K562 (cell line): ENCODE data around the gene LMOD1. TPM values are rescaled to one million over a fixed set of nuclear protein-coding genes. Genes with fewer than 3 reads are reported as not detected.

Source experiments
- ATAC-seq: fragments of 200-7000 bp; cut with Tn5 transposase; 3 replicates; pipeline ENCODE4 v1.9.1; 2020; ENCODE audit warnings: moderate library complexity
- BruUV-seq: library from RNA; stranded (reverse); fragments of 400-500 nt; replicated peaks from 2 replicates; lab custom pipeline; 2021; lab: Mats Ljungman, UMichigan
- CTCF ChIA-PET: fragments of 300-600 bp; formaldehyde crosslinking; extraction: SDS; loops from one replicate; lab custom pipeline; 2021; ENCODE audit warnings: low intra/inter-chr PET ratio; lab: Yijun Ruan, JAX
- POLR2A ChIA-PET: fragments of 300-600, 350-650 bp; sonication (Branson Sonifier 250); formaldehyde crosslinking; extraction: SDS; loops from one replicate; lab custom pipeline; 2021; ENCODE audit warnings: antibody characterized with exemption, inconsistent platforms; lab: Yijun Ruan, JAX
- DNase-seq, 4 experiments: peaks; one replicate each; pipeline versions ENCODE4 v3.0.0 to v3.0.0-alpha.2; 2011 to 2018; ENCODE audit warnings: low spot score in 3 of 4, mixed read lengths in 3 of 4; ENCODE audit errors: extremely low read depth in 1 of 4
- FAIRE-seq: peaks from 2 replicates; lab custom pipeline; 2011; peaks lifted over from hg19 to GRCh38; lab: Jason Lieb, UNC
- H2AFZ ChIP-seq: 2 replicates; pipeline ENCODE4 v1.6.0; 2011; ENCODE audit warnings: low read depth, low read length, control low read depth, inconsistent platforms
- H3K27ac ChIP-seq: fragments of 200-600 bp; 3 replicates; pipeline ENCODE4 v1.8.0; 2011; ENCODE audit warnings: low read depth, mild to moderate bottlenecking, control low read depth, inconsistent platforms, low read length, moderate library complexity, mixed read lengths; ENCODE audit errors: extremely low read depth
- H3K27me3 ChIP-seq, 2 experiments: fragments of 300-600 bp in 1 of 2; 2 replicates in 1 of 2; 3 replicates in 1 of 2; pipeline versions ENCODE4 v1.6.0 to v1.8.0; 2011; ENCODE audit warnings: inconsistent platforms in 2 of 2, low read length in 2 of 2, mild to moderate bottlenecking in 1 of 2, mixed read lengths in 1 of 2, moderate library complexity in 1 of 2; ENCODE audit not compliant: control insufficient read depth in 2 of 2, insufficient read depth in 2 of 2
- H3K36me3 ChIP-seq: fragments of 300-600 bp; 3 replicates; pipeline ENCODE4 v1.8.0; 2011; ENCODE audit warnings: mild to moderate bottlenecking, low read length, inconsistent platforms; ENCODE audit not compliant: control insufficient read depth, insufficient read depth
- H3K4me1 ChIP-seq, 2 experiments: fragments of 200-600 bp in 1 of 2; replicated peaks in 1 of 2; 2 replicates in 1 of 2; 3 replicates in 1 of 2; pipeline versions ENCODE4 v1.5.1 to v1.8.0; 2011; ENCODE audit warnings: inconsistent platforms in 2 of 2, low read length in 2 of 2, mild to moderate bottlenecking in 1 of 2, mixed read lengths in 1 of 2, moderate library complexity in 1 of 2; ENCODE audit not compliant: control insufficient read depth in 2 of 2, insufficient read depth in 2 of 2
- H3K4me2 ChIP-seq: 2 replicates; pipeline ENCODE4 v1.6.1; 2011; ENCODE audit warnings: low read length, control low read depth, inconsistent platforms, mixed read lengths; ENCODE audit not compliant: insufficient read depth
- H3K4me3 ChIP-seq: fragments of 200-600 bp; sonication (generic), shearing (Covaris generic); 2 replicates; pipeline ENCODE4 v1.5.1; 2016; ENCODE audit warnings: control low read depth, inconsistent platforms
- H3K79me2 ChIP-seq: fragments of 200-600 bp; 3 replicates; pipeline ENCODE4 v1.8.0; 2011; ENCODE audit warnings: low read length, inconsistent platforms; ENCODE audit not compliant: control insufficient read depth, insufficient read depth
- H3K9ac ChIP-seq, 2 experiments: 2 replicates each; pipeline versions ENCODE4 v1.6.0 to v1.6.1; 2011; ENCODE audit warnings: low read depth in 2 of 2, low read length in 2 of 2, control low read depth in 1 of 2, inconsistent platforms in 1 of 2, mild to moderate bottlenecking in 1 of 2, mixed read lengths in 1 of 2; ENCODE audit not compliant: insufficient read depth in 1 of 2
- H3K9me1 ChIP-seq: one replicate; pipeline ENCODE4 v1.6.0; 2011; ENCODE audit warnings: inconsistent platforms, mild to moderate bottlenecking, low read length, moderate library complexity; ENCODE audit not compliant: control insufficient read depth, insufficient read depth
- H3K9me3 ChIP-seq: replicated peaks from 2 replicates; pipeline ENCODE4 v1.5.1; 2011; ENCODE audit warnings: low read depth, low read length, inconsistent platforms; ENCODE audit not compliant: control insufficient read depth, insufficient read depth
- H4K20me1 ChIP-seq: replicated peaks from 2 replicates; pipeline ENCODE4 v1.6.1; 2011; ENCODE audit warnings: low read length, inconsistent platforms, mixed read lengths; ENCODE audit not compliant: control insufficient read depth, insufficient read depth
- GTF2A2 ChIP-seq: IDR thresholded peaks from 2 replicates; pipeline ENCODE4 v1.6.1; 2016; ENCODE audit warnings: mild to moderate bottlenecking, missing genetic modification characterization, missing compliant biosample characterization
- MAZ ChIP-seq, 2 experiments: fragments of 450-650 bp in 1 of 2; sonication (generic) in 1 of 2; formaldehyde crosslinking; IDR thresholded peaks in 1 of 2; conservative IDR thresholded peaks in 1 of 2; 2 replicates each; pipeline versions ENCODE4 v1.4.0 to v1.5.0; 2020; ENCODE audit warnings: mild to moderate bottlenecking in 1 of 2, missing genetic modification reagents in 1 of 2
- MBD1 ChIP-seq: fragments of 250-450 bp; sonication (Bioruptor Pico); IDR thresholded peaks from 2 replicates; pipeline ENCODE4 v1.8.0; 2022; ENCODE audit warnings: inconsistent platforms
- MLLT1 ChIP-seq, 2 experiments: fragments of 450-650 bp; IDR thresholded peaks; 2 replicates each; pipeline ENCODE4 v1.6.1; 2016
- MNT ChIP-seq, 2 experiments: fragments of 450-650 bp; conservative IDR thresholded peaks; 2 replicates each; pipeline ENCODE4 v1.6.1; 2017; ENCODE audit warnings: mild to moderate bottlenecking in 2 of 2, moderate library complexity in 2 of 2
- NFYB ChIP-seq: IDR thresholded peaks from 2 replicates; pipeline ENCODE4 v1.6.1; 2011; ENCODE audit warnings: mild to moderate bottlenecking, moderate library complexity; ENCODE audit not compliant: insufficient read length; ENCODE audit errors: extremely low read depth
- NR2C2 ChIP-seq, 2 experiments: fragments of 200-800 bp in 1 of 2; sonication (Bioruptor generic) in 1 of 2; sonication (generic) in 1 of 2; formaldehyde crosslinking in 1 of 2; IDR thresholded peaks; 2 replicates each; pipeline versions ENCODE4 v1.6.1 to v1.8.0; 2016 to 2022; ENCODE audit warnings: mild to moderate bottlenecking in 1 of 2, missing compliant biosample characterization in 1 of 2, missing genetic modification characterization in 1 of 2, missing genetic modification reagents in 1 of 2
- RAD21 ChIP-seq, 2 experiments: fragments of 250-450 bp in 1 of 2; fragments of 450-650 bp in 1 of 2; sonication (Bioruptor Pico) in 1 of 2; formaldehyde crosslinking in 1 of 2; IDR thresholded peaks in 1 of 2; conservative IDR thresholded peaks in 1 of 2; 2 replicates each; pipeline versions ENCODE4 v1.4.0 to v1.8.0; 2020 to 2022; ENCODE audit warnings: mild to moderate bottlenecking in 2 of 2, moderate library complexity in 1 of 2
- TEAD1 ChIP-seq, 2 experiments: fragments of 450-650 bp in 1 of 2; sonication (generic) in 1 of 2; formaldehyde crosslinking; IDR thresholded peaks; 2 replicates each; pipeline versions ENCODE4 v1.4.0 to v1.8.0; 2020 to 2022; ENCODE audit warnings: mild to moderate bottlenecking in 2 of 2, missing genetic modification reagents in 1 of 2
- TEAD4 ChIP-seq, 2 experiments: sonication (generic) in 1 of 2; formaldehyde crosslinking in 1 of 2; IDR thresholded peaks; 2 replicates each; pipeline versions ENCODE4 v1.6.1 to v1.8.0; 2012 to 2022; ENCODE audit warnings: borderline replicate concordance in 1 of 2, inconsistent platforms in 1 of 2, low read length in 1 of 2, mild to moderate bottlenecking in 1 of 2, missing genetic modification reagents in 1 of 2
- USF1 ChIP-seq: sonication (generic); formaldehyde crosslinking; IDR thresholded peaks from 2 replicates; pipeline ENCODE4 v1.9.0; 2022; ENCODE audit warnings: mild to moderate bottlenecking, missing genetic modification reagents
- ZBTB1 ChIP-seq: sonication (generic); formaldehyde crosslinking; IDR thresholded peaks from 2 replicates; pipeline ENCODE4 v1.8.1; 2023; ENCODE audit warnings: missing genetic modification reagents, low read depth, mild to moderate bottlenecking, borderline replicate concordance
- ZNF586 ChIP-seq: fragments of 450-650 bp; formaldehyde crosslinking; conservative IDR thresholded peaks from 2 replicates; pipeline ENCODE4 v1.4.0; 2020; ENCODE audit warnings: mild to moderate bottlenecking, moderate library complexity
- ZNF76 ChIP-seq: fragments of 250-450 bp; sonication (Bioruptor Pico); IDR thresholded peaks from 2 replicates; pipeline ENCODE4 v1.4.0; 2020; ENCODE audit warnings: mild to moderate bottlenecking, moderate library complexity, borderline replicate concordance
- WGBS: fragments of 100-300 bp; shearing (Covaris generic); methylation state at CpG from one replicate; pipeline ENCODE4 v1.1.6; 2016; ENCODE audit warnings: low coverage, mixed read lengths; ENCODE audit not compliant: insufficient coverage; ENCODE audit errors: missing lambda C conversion rate; 5-methylcytosine and 5-hydroxymethylcytosine counted together
- in situ Hi-C: fragments of 300-500 bp; cut with MboI; formaldehyde crosslinking; loops from 4 replicates; pipeline ENCODE4 v1.15.0; 2018; ENCODE audit warnings: inconsistent platforms, mixed read lengths
- intact Hi-C: fragments of 100-400 bp; cut with micrococcal nuclease; formaldehyde crosslinking; loops from 2 replicates; pipeline ENCODE4 v1.14.2; 2022
- polyA plus RNA-seq, 8 experiments: library from polyadenylated mRNA; depleted of rRNA in 4 of 8; stranded (reverse) in 5 of 8; unstranded in 3 of 8; fragments of >200 nt; fragmentation: Nextera tagmentation in 2 of 8; fragmentation: Illumina TruSeq in 1 of 8; extraction: Ambion mirVana in 2 of 8; extraction: Trizol in 1 of 8; gene quantifications; 2 replicates each; pipeline versions ENCODE4 v1.2.1 to v1.2.3, GENCODE V29; 2011 to 2014; ENCODE audit warnings: inconsistent platforms in 1 of 8, missing spikeins in 1 of 8
- total RNA-seq, 7 experiments: library from RNA; depleted of rRNA in 6 of 7; stranded (reverse); fragments of >200 nt in 6 of 7; fragmentation: Illumina TruSeq in 2 of 7; extraction: Trizol in 2 of 7; gene quantifications; 2 replicates each; pipeline versions ENCODE4 v1.2.1 to v1.2.3, GENCODE V29; 2011 to 2021; ENCODE audit warnings: low replicate concordance in 1 of 7

The LMOD1 gene
- total and polyA plus RNA-seq, 9 of the 15 experiments (the other 6 are each of a cell fraction or from before 2014, with no cell fraction given), result 0.03 to 0.54 (median 0.38) TPM; not detected in 1

- in situ Hi-C loops, result no loop called here
- H3K36me3 ChIP-seq, result no peaks in the 10 kb centered on the region
- intact Hi-C loops, result loop anchor here (1.0 to 2.0 kb wide), 4 partner anchors 48 to 238 kb away; no protein-coding TSS in a partner anchor
- no peaks in the 10 kb centered on the region; the same call in 1 of the 2 replicates for H4K20me1 ChIP-seq
- peak overlapping the region in 1 of 2 experiments; percentile 8; a peak in 2 of 4 replicates for H3K9ac ChIP-seq
- FAIRE-seq (no peak), ATAC-seq (no peak), DNase-seq (no peak)
- no peak overlapping the region for H3K4me3 ChIP-seq
- H3K9me1 ChIP-seq, result no peaks in the 10 kb centered on the region
- BruUV-seq, result no TSS peak
- peaks cover 0 to 21% of the 10 kb centered on the region in 2 experiments; a peak in 3 of 5 replicates for H3K27me3 ChIP-seq
- no peaks in the 10 kb centered on the region for H3K79me2 ChIP-seq
- no peak overlapping the region for H3K27ac ChIP-seq
- ChIA-PET CTCF (interaction anchor here (1.3 to 5.3 kb wide), 3 partner anchors 75 to 222 kb away, joined by 6 to 117 read pairs (median 26); no protein-coding TSS in a partner anchor), POLR2A (interaction anchor here (0.7 to 3.0 kb wide), 4 partner anchors 9 to 65 kb away, joined by 3 to 12 read pairs (median 6); no protein-coding TSS in a partner anchor)
- no peak overlapping the region for H3K4me2 ChIP-seq
- H2AFZ ChIP-seq, result no peak overlapping the region
- 58% methylated on average over 2 of the region's 2 CpGs for WGBS
- H3K9me3 ChIP-seq, result no peaks in the 10 kb centered on the region
- H3K4me1 ChIP-seq, result peaks cover 3 to 8% of the 10 kb centered on the region in 2 experiments; a peak in 2 of 5 replicates
- TF ChIP-seq TEAD4 (IDR thresholded peaks at IDR 0.05; ENCODE audit: low read length) (no peak), TEAD4 (CRISPR knock-in tag; IDR thresholded peaks at IDR 0.05; ENCODE audit: borderline replicate concordance) (no peak), MBD1 (CRISPR knock-in tag) (no peak), USF1 (CRISPR knock-in tag) (0 out of 2 replicates have a peak, but pooled peaks have one; percentile 7), NR2C2 (CRISPR knock-in tag; IDR thresholded peaks at IDR 0.05) (no peak), NR2C2 (tag; IDR thresholded peaks at IDR 0.05) (no peak), ZBTB1 (CRISPR knock-in tag) (no peak), ZNF76 (CRISPR knock-in tag) (no peak), NFYB (no peak), MAZ (CRISPR knock-in tag; conservative IDR thresholded peaks at IDR 0.05 in 1 of 2, IDR thresholded peaks at IDR 0.05 in 1 of 2) (no peak), MNT (conservative IDR thresholded peaks at IDR 0.05) (no peak), RAD21 (CRISPR knock-in tag; conservative IDR thresholded peaks at IDR 0.05 in 1 of 2, IDR thresholded peaks at IDR 0.05 in 1 of 2) (peak in 1 of 2 experiments; percentile 36; a peak in 2 of 4 replicates), TEAD1 (CRISPR knock-in tag; IDR thresholded peaks at IDR 0.05) (no peak), GTF2A2 (tag) (no peak), ZNF586 (CRISPR knock-in tag) (no peak), MLLT1 (IDR thresholded peaks at IDR 0.05) (no peak)
Observed at GRCh38 chr1:201896951-201897391, 49.4 kb downstream of the LMOD1 start.
